PC-9 (cell line): ENCODE results near the gene TAOK2. TPM values are rescaled to one million over a fixed set of nuclear protein-coding genes. Genes with fewer than 3 reads are reported as not detected.

ENCODE experiments used
- BruUV-seq: library from RNA; stranded (reverse); fragments of 400-500 nt; replicated peaks from 2 replicates; lab custom pipeline; 2021; lab: Mats Ljungman, UMichigan
- CTCF ChIA-PET: fragments of 300-600 bp; sonication (Branson Sonifier 250); formaldehyde crosslinking; loops from one replicate; lab custom pipeline; 2022; ENCODE audit warnings: antibody characterized with exemption; lab: Charles Lee
- POLR2A ChIA-PET: fragments of 300-600 bp; sonication (Branson Sonifier 250); formaldehyde crosslinking; loops from one replicate; lab custom pipeline; 2022; ENCODE audit warnings: antibody characterized with exemption; ENCODE audit not compliant: unreplicated experiment; lab: Charles Lee
- DNase-seq, 2 experiments: peaks; one replicate each; pipeline versions ENCODE4 v3.0.0 to v3.0.0-alpha.2; 2015 to 2022; ENCODE audit warnings: mixed read lengths in 1 of 2
- H2AFZ ChIP-seq: fragments of 200-600 bp; sonication (generic); 2 replicates; pipeline ENCODE4 v1.8.1; 2017; ENCODE audit warnings: antibody characterized with exemption
- H3F3A ChIP-seq: fragments of 200-600 bp; sonication (generic); 2 replicates; pipeline ENCODE4 v1.8.1; 2017; ENCODE audit warnings: antibody characterized with exemption, mild to moderate bottlenecking, low read depth; ENCODE audit not compliant: insufficient read depth
- H3K27ac ChIP-seq: fragments of 200-600 bp; sonication (generic); 2 replicates; pipeline ENCODE4 v1.6.1; 2016; ENCODE audit warnings: mixed run types
- H3K27me3 ChIP-seq: fragments of 200-600 bp; sonication (generic); 2 replicates; pipeline ENCODE4 v1.6.1; 2016; ENCODE audit warnings: low read depth, mixed run types; ENCODE audit not compliant: insufficient read depth
- H3K36me3 ChIP-seq: fragments of 200-600 bp; sonication (generic); 2 replicates; pipeline ENCODE4 v1.6.1; 2016; ENCODE audit warnings: low read depth, mixed run types
- H3K4me1 ChIP-seq: fragments of 200-600 bp; sonication (generic); replicated peaks from 2 replicates; pipeline ENCODE4 v1.6.1; 2016; ENCODE audit warnings: mixed run types; ENCODE audit not compliant: insufficient read depth
- H3K4me2 ChIP-seq: fragments of 200-600 bp; sonication (generic); 2 replicates; pipeline ENCODE4 v1.6.1; 2017; ENCODE audit warnings: mixed run types
- H3K4me3 ChIP-seq: fragments of 200-600 bp; sonication (generic); 2 replicates; pipeline ENCODE4 v1.6.1; 2016; ENCODE audit warnings: mixed run types
- H3K79me2 ChIP-seq: fragments of 200-600 bp; sonication (generic); 2 replicates; pipeline ENCODE4 v1.6.1; 2017; ENCODE audit warnings: low read depth, mixed run types
- H3K9me2 ChIP-seq: fragments of 200-600 bp; sonication (generic); 2 replicates; pipeline ENCODE4 v1.8.1; 2017; ENCODE audit warnings: mild to moderate bottlenecking; ENCODE audit not compliant: insufficient read depth
- H3K9me3 ChIP-seq: fragments of 200-600 bp; sonication (generic); 2 replicates; pipeline ENCODE4 v1.8.1; 2016; ENCODE audit warnings: low read depth; ENCODE audit not compliant: insufficient read depth
- H4K20me1 ChIP-seq: fragments of 200-600 bp; sonication (generic); 2 replicates; pipeline ENCODE4 v1.8.1; 2017; ENCODE audit not compliant: insufficient read depth
- EZH2 ChIP-seq: fragments of 200-600 bp; sonication (generic); IDR thresholded peaks from 2 replicates; pipeline ENCODE4 v1.8.0; 2017; ENCODE audit warnings: antibody characterized with exemption, low read depth
- intact Hi-C: fragments of 100-400 bp; cut with micrococcal nuclease; formaldehyde crosslinking; loops from one replicate; pipeline ENCODE4 v1.10.0; 2022; ENCODE audit not compliant: unreplicated experiment
- total RNA-seq: library from RNA; stranded (reverse); gene quantifications from 2 replicates; pipeline ENCODE4 v1.2.3, GENCODE V29; 2021
- TF ChIP-seq, protein P1 (sequence below): fragments of 200-600 bp; sonication (generic); conservative IDR thresholded peaks from 2 replicates; pipeline ENCODE4 v1.6.1; 2017; ENCODE audit warnings: mixed run types, antibody characterized with exemption, mild to moderate bottlenecking, moderate library complexity

Gene TAOK2
- total RNA-seq, 1 experiment from 2014 or later, result 82.9 TPM

GRCh38 chr16:29982560-29983419 is 9.1 kb downstream of the TAOK2 start:
- no peak for TF ChIP-seq EZH2
- TF ChIP-seq, protein P1, sequence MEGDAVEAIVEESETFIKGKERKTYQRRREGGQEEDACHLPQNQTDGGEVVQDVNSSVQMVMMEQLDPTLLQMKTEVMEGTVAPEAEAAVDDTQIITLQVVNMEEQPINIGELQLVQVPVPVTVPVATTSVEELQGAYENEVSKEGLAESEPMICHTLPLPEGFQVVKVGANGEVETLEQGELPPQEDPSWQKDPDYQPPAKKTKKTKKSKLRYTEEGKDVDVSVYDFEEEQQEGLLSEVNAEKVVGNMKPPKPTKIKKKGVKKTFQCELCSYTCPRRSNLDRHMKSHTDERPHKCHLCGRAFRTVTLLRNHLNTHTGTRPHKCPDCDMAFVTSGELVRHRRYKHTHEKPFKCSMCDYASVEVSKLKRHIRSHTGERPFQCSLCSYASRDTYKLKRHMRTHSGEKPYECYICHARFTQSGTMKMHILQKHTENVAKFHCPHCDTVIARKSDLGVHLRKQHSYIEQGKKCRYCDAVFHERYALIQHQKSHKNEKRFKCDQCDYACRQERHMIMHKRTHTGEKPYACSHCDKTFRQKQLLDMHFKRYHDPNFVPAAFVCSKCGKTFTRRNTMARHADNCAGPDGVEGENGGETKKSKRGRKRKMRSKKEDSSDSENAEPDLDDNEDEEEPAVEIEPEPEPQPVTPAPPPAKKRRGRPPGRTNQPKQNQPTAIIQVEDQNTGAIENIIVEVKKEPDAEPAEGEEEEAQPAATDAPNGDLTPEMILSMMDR, result no peak
- H3K27me3 ChIP-seq, result no peaks in the 10 kb centered on the region
- H3K27ac ChIP-seq, result no peak overlapping the region
- H3K4me1 ChIP-seq, result no peaks in the 10 kb centered on the region
- BruUV-seq, result no TSS peak
- ChIA-PET CTCF (no interaction called here), POLR2A (no interaction called here)
- no peak overlapping the region for H3K4me2 ChIP-seq
- intact Hi-C loops, result no loop called here
- H3F3A ChIP-seq, result 0 out of 2 replicates have a peak, but pooled peaks cover 4% of the 10 kb centered on the region
- H3K79me2 ChIP-seq, result peaks cover 2% of the 10 kb centered on the region; the same call in 1 of the 2 replicates
- no peak for DNase-seq
- no peak overlapping the region for H2AFZ ChIP-seq
- H3K4me3 ChIP-seq, result no peak overlapping the region
- no peaks in the 10 kb centered on the region for H4K20me1 ChIP-seq
- no peaks in the 10 kb centered on the region for H3K9me3 ChIP-seq
- H3K9me2 ChIP-seq, result no peaks in the 10 kb centered on the region
- peaks cover 56% of the 10 kb centered on the region for H3K36me3 ChIP-seq

DNA sequence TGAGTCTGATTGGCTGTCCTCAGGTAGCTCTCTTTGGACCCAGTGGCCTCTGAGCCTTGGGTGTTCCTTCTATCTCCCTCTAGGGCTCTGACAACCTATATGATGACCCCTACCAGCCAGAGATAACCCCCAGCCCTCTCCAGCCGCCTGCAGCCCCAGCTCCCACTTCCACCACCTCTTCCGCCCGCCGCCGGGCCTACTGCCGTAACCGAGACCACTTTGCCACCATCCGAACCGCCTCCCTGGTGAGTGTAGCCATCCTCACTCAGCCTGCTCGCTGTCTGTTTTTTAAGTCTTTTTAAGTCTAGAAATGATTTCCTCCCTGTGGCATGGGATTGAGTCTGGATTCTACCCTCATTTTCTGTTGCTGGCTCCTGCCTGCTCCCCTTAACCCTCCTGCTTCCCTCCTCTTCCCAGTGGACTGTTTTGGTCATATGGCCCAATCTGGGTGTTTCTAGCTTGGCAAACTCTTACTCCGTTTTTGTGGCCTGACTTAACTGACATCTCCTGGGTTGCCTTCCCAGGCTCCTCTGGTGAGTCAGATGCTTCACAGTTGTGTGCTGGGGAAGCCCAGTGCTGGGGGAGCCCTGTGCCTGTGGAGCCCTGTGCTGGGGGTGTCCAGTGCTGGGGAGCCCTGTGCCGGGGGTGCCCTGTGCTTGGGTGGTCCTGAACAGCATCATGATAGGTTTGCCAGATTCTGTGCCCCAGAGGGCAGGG is 9.9 kb downstream of the TAOK2 start:
- ChIA-PET CTCF (no interaction called here), POLR2A (no interaction called here)
- H3K4me3 ChIP-seq, result no peak overlapping the region
- no peaks in the 10 kb centered on the region for H3K9me2 ChIP-seq
- H4K20me1 ChIP-seq, result no peaks in the 10 kb centered on the region
- no TSS peak for BruUV-seq
- intact Hi-C loops, result no loop called here
- H3K79me2 ChIP-seq, result no peaks in the 10 kb centered on the region
- no peak overlapping the region for H3K27ac ChIP-seq
- no peaks in the 10 kb centered on the region for H3K4me1 ChIP-seq
- no peak for DNase-seq
- H3F3A ChIP-seq, result 0 out of 2 replicates have a peak, but pooled peaks cover 4% of the 10 kb centered on the region
- no peak overlapping the region for H2AFZ ChIP-seq
- peaks cover 53% of the 10 kb centered on the region for H3K36me3 ChIP-seq
- TF ChIP-seq EZH2, result no peak
- TF ChIP-seq, protein P1, result no peak
- no peaks in the 10 kb centered on the region for H3K27me3 ChIP-seq
- H3K4me2 ChIP-seq, result no peak overlapping the region
- no peaks in the 10 kb centered on the region for H3K9me3 ChIP-seq

DNA sequence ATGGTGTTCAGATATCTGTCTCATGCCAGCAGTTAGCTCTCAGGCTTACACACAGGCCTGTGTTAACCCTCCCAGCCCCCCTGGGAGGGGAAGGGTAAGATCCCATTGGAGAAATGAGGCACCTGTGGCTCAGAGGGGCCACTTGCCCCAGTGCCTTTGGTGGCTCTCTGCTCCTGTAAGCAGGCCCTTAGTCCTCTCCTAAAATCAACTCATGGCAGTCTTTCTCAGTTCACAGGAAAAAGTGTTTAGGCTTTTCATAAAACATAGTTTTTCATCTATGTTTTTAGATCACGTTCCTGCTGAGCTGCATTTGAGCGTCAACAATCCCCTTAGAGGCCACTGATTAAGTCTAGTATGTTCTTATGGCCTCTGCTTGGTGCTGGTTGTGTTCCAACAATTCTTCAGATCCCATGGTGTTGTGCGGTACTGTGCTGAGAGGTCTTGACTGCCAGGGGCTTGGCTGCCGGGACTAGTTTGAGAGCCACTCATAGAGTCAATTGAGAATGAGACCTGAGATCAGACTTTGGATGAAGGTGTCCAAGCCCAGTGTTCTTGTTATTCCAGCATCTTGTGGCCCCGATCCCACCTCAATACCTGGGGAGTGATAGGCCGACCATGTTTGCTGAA is 10.6 kb downstream of the TAOK2 start:
- no peak for DNase-seq

More for the DNA sequence above, 10.6 kb downstream of the TAOK2 start:
- 0 out of 2 replicates have a peak, but pooled peaks cover 4% of the 10 kb centered on the region for H3F3A ChIP-seq
- no peaks in the 10 kb centered on the region for H4K20me1 ChIP-seq
- TF ChIP-seq EZH2, result no peak
- TF ChIP-seq, protein P1, result no peak
- peaks cover 47% of the 10 kb centered on the region for H3K36me3 ChIP-seq
- CTCF ChIA-PET, result no interaction called here
- H3K4me3 ChIP-seq, result no peak overlapping the region
- no peaks in the 10 kb centered on the region for H3K4me1 ChIP-seq
- no peaks in the 10 kb centered on the region for H3K79me2 ChIP-seq
- H3K9me2 ChIP-seq, result no peaks in the 10 kb centered on the region
- H3K9me3 ChIP-seq, result no peaks in the 10 kb centered on the region
- no peak overlapping the region for H3K27ac ChIP-seq
- no peak overlapping the region for H2AFZ ChIP-seq
- H3K27me3 ChIP-seq, result no peaks in the 10 kb centered on the region
- POLR2A ChIA-PET, result no interaction called here
- intact Hi-C loops, result no loop called here
- no peak overlapping the region for H3K4me2 ChIP-seq
- no TSS peak for BruUV-seq
